Measurements from ENCODE around the gene NDUFA13.
A peak's percentile ranks its signal among the peaks of the same experiment; 100 is the strongest.

Gene NDUFA13

DNA sequence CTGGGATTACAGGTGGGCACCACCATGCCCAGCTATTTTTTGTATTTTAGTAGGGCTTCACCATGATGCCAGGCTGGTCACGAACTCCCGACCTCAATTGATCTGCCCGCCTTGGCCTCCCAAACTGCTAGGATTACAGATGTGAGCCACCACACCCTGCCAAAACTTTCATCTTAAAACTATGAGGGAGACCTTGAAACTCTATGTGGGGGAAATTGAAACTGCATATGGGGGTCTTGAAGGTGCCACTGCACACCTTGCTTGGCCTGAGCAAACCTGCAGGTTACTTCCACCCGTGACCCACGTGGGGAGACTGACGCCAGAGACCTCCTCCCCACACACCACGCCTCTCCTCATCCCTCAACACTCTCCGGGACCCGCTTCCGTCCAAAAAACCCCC, 37.6 kb downstream of the NDUFA13 start:
- Histone ChIP-seq H3K4me2 (ENCODE audit: low read length) (no peak overlapping the region), H3K27ac (ENCODE audit: low read depth, low read length) (no peak overlapping the region), H2AFZ (ENCODE audit: insufficient read depth, low read length, poor library complexity) (no peak overlapping the region), H3K79me2 (ENCODE audit: control insufficient read depth, insufficient read depth, low read length, poor library complexity) (no peaks in the 10 kb centered on the region), H3K36me3 (ENCODE audit: control insufficient read depth in 1 of 2, insufficient read depth in 2 of 2, low read length in 2 of 2) (no peaks in the 10 kb centered on the region), H3K9ac (ENCODE audit: low read length) (no peak overlapping the region), H4K91ac (ENCODE audit: low read depth, low read length) (no peak overlapping the region), H3K27me3 (ENCODE audit: insufficient read depth, low read length) (no peaks in the 10 kb centered on the region), H3K23ac (ENCODE audit: low read length) (no peak overlapping the region), H4K12ac (ENCODE audit: low read depth, low read length) (no peak overlapping the region), H4K8ac (ENCODE audit: low read depth, low read length) (no peak overlapping the region), H3K4me3 (ENCODE audit: low read depth, low read length) (peak overlapping the region; percentile 23), H3K18ac (ENCODE audit: low read length) (no peak overlapping the region), H3K4ac (ENCODE audit: low read depth, low read length) (no peak overlapping the region), H3K9me3 (ENCODE audit: insufficient read depth, low read depth, low read length) (peaks cover 2% of the 10 kb centered on the region), H3K4me1 (ENCODE audit: control insufficient read depth in 1 of 2, insufficient read depth in 2 of 2, low read length in 2 of 2) (peaks cover 6 to 10% of the 10 kb centered on the region in 2 experiments), H3K14ac (ENCODE audit: low read length) (no peak overlapping the region), H2BK120ac (ENCODE audit: insufficient read depth, low read length, poor library complexity) (no peak overlapping the region), H2BK5ac (ENCODE audit: low read depth, low read length, poor library complexity) (no peak overlapping the region), H2AK5ac (ENCODE audit: low read length) (no peak overlapping the region), H3K79me1 (ENCODE audit: low read length) (no peaks in the 10 kb centered on the region), H2BK12ac (ENCODE audit: low read length) (no peak overlapping the region)
- no CpG with 5 or more reads among the region's 10 CpGs for WGBS (ENCODE audit: extremely low coverage, insufficient coverage, insufficient read length)
- no peak for DNase-seq

DNA sequence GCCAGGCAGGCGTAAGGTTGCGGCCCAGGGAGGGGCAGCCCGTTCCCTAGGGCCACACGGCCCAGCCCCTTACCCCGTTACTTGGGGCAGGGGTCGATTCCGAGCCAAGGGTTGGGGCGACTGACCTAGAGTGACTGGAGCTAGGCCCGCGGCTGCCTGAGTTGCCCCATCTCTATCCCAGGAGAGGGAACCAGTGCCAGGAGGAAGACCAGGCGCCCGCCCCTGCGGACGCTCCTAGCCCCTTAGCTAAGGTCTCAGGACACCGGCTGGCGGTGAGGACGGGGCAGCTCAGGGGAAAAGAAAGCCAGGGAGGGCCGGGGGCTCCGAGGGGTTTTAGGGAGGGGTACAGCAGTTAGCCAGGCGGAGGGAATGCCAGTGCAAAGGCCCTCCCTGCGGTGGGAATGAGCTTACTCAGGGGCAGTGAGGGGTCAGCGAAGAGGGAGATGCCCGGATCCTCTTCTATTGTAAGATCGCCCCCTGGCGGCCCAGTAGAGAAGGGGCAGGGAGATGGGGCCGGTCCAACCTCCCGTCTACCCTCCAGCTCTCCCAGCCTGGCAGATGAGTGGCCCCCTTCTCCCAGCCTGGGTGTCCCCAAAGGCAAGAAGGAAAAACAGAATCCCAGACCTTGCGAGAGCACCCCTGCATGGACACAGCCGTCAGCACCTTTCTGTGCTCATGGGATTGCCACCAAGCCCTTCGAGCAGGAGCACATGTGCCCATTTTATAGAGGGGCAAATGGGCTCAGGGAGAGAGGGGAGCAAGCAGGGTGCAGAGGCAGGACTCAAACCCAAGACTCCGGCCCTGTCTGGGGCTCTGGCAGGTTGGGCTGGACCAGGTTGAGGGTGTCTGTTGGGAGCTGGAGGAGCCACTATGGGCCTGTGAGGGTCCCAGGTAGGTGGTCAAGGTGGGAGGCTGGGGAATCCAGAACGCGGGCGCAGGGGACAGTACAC, 38.3 kb downstream of the NDUFA13 start:
- H3K4me2 ChIP-seq (ENCODE audit: low read length): no peak overlapping the region
- H2AFZ ChIP-seq (ENCODE audit: insufficient read depth, low read length, poor library complexity): no peak overlapping the region
- no peak overlapping the region for H2BK12ac ChIP-seq (ENCODE audit: low read length)
- no peaks in the 10 kb centered on the region for H3K79me2 ChIP-seq (ENCODE audit: control insufficient read depth, insufficient read depth, low read length, poor library complexity)
- H3K36me3 ChIP-seq (ENCODE audit: control insufficient read depth in 1 of 2, insufficient read depth in 2 of 2, low read length in 2 of 2): no peaks in the 10 kb centered on the region
- H4K91ac ChIP-seq (ENCODE audit: low read depth, low read length): no peak overlapping the region
- H3K79me1 ChIP-seq (ENCODE audit: low read length): no peaks in the 10 kb centered on the region
- H3K27ac ChIP-seq (ENCODE audit: low read depth, low read length): no peak overlapping the region
- H3K4ac ChIP-seq (ENCODE audit: low read depth, low read length): no peak overlapping the region
- H3K9ac ChIP-seq (ENCODE audit: low read length): no peak overlapping the region
- no peak overlapping the region for H4K12ac ChIP-seq (ENCODE audit: low read depth, low read length)
- H3K14ac ChIP-seq (ENCODE audit: low read length): no peak overlapping the region
- H3K27me3 ChIP-seq (ENCODE audit: insufficient read depth, low read length): no peaks in the 10 kb centered on the region
- H4K8ac ChIP-seq (ENCODE audit: low read depth, low read length): no peak overlapping the region
- H3K4me3 ChIP-seq (ENCODE audit: low read depth, low read length): peak overlapping the region; percentile 23
- no CpG with 5 or more reads among the region's 34 CpGs for WGBS (ENCODE audit: extremely low coverage, insufficient coverage, insufficient read length)
- peaks cover 2% of the 10 kb centered on the region for H3K9me3 ChIP-seq (ENCODE audit: insufficient read depth, low read depth, low read length)
- H3K23ac ChIP-seq (ENCODE audit: low read length): no peak overlapping the region
- no peak overlapping the region for H2BK120ac ChIP-seq (ENCODE audit: insufficient read depth, low read length, poor library complexity)
- H3K4me1 ChIP-seq (ENCODE audit: control insufficient read depth in 1 of 2, insufficient read depth in 2 of 2, low read length in 2 of 2): peaks cover 6 to 10% of the 10 kb centered on the region in 2 experiments
- H2BK5ac ChIP-seq (ENCODE audit: low read depth, low read length, poor library complexity): no peak overlapping the region
- DNase-seq: peak in 1 of 2 donors; percentile 72
- H2AK5ac ChIP-seq (ENCODE audit: low read length): no peak overlapping the region
- no peak overlapping the region for H3K18ac ChIP-seq (ENCODE audit: low read length)

DNA sequence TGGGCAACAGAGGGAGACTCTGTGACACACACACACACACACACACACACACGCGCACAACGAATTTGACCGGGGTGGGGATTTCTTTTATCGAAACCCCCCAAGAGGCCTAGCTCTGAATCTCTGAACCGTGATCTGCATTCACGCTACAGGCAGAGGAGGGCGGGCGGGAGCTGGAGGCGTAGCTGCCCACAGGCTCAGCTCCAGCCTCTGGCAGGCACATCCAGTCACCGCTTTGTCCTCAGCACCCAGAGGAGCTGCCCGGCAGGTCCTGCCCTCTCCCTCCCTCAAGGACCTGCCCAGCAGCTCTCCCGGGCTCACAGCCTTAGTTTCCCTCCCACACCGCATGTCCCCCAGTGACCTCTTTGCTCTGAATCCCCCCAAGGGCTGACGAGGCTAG, 42.0 kb downstream of the NDUFA13 start:
- Histone ChIP-seq H4K91ac (ENCODE audit: low read depth, low read length) (no peak overlapping the region), H4K12ac (ENCODE audit: low read depth, low read length) (no peak overlapping the region), H2BK120ac (ENCODE audit: insufficient read depth, low read length, poor library complexity) (no peak overlapping the region), H3K18ac (ENCODE audit: low read length) (no peak overlapping the region), H2BK12ac (ENCODE audit: low read length) (no peak overlapping the region), H3K79me2 (ENCODE audit: control insufficient read depth, insufficient read depth, low read length, poor library complexity) (no peaks in the 10 kb centered on the region), H3K27me3 (ENCODE audit: insufficient read depth, low read length) (no peaks in the 10 kb centered on the region), H3K4ac (ENCODE audit: low read depth, low read length) (no peak overlapping the region), H3K9me3 (ENCODE audit: insufficient read depth, low read depth, low read length) (no peaks in the 10 kb centered on the region), H4K8ac (ENCODE audit: low read depth, low read length) (no peak overlapping the region), H3K9ac (ENCODE audit: low read length) (no peak overlapping the region), H3K27ac (ENCODE audit: low read depth, low read length) (no peak overlapping the region), H3K36me3 (ENCODE audit: control insufficient read depth in 1 of 2, insufficient read depth in 2 of 2, low read length in 2 of 2) (no peaks in the 10 kb centered on the region), H2AK5ac (ENCODE audit: low read length) (no peak overlapping the region), H3K14ac (ENCODE audit: low read length) (no peak overlapping the region), H2AFZ (ENCODE audit: insufficient read depth, low read length, poor library complexity) (no peak overlapping the region), H3K4me2 (ENCODE audit: low read length) (no peak overlapping the region), H3K23ac (ENCODE audit: low read length) (no peak overlapping the region), H2BK5ac (ENCODE audit: low read depth, low read length, poor library complexity) (no peak overlapping the region), H3K79me1 (ENCODE audit: low read length) (no peaks in the 10 kb centered on the region), H3K4me1 (ENCODE audit: control insufficient read depth in 1 of 2, insufficient read depth in 2 of 2, low read length in 2 of 2) (no peaks in the 10 kb centered on the region), H3K4me3 (ENCODE audit: low read depth, low read length) (no peak overlapping the region)
- no CpG with 5 or more reads among the region's 15 CpGs for WGBS (ENCODE audit: extremely low coverage, insufficient coverage, insufficient read length)
- DNase-seq: no peak

DNA sequence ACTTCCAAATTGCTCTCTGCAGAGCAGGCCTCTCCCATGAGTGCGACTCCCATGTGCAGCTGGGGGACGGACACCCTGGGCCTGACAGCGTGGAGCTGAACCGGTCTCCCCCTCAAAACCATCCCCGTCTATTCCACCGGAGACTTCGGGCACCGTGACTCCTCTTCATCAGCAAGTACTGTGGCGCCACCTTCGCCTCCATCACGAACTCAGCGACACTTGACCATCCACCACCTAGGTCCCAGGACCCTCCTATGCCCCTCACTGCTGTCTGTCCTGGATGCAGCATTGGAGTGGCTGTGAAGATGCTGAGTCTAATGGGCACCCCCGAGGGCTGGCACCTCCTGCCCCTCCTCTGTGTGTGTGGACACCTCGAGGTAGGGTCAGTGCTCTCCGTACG, 42.6 kb downstream of the NDUFA13 start:
- Histone ChIP-seq H2AFZ (ENCODE audit: insufficient read depth, low read length, poor library complexity) (no peak overlapping the region), H2BK5ac (ENCODE audit: low read depth, low read length, poor library complexity) (no peak overlapping the region), H4K8ac (ENCODE audit: low read depth, low read length) (no peak overlapping the region), H2BK120ac (ENCODE audit: insufficient read depth, low read length, poor library complexity) (no peak overlapping the region), H3K4ac (ENCODE audit: low read depth, low read length) (no peak overlapping the region), H2AK5ac (ENCODE audit: low read length) (no peak overlapping the region), H4K12ac (ENCODE audit: low read depth, low read length) (peak overlapping the region; percentile 27), H3K79me2 (ENCODE audit: control insufficient read depth, insufficient read depth, low read length, poor library complexity) (no peaks in the 10 kb centered on the region), H3K79me1 (ENCODE audit: low read length) (no peaks in the 10 kb centered on the region), H4K91ac (ENCODE audit: low read depth, low read length) (no peak overlapping the region), H3K14ac (ENCODE audit: low read length) (no peak overlapping the region), H3K9me3 (ENCODE audit: insufficient read depth, low read depth, low read length) (no peaks in the 10 kb centered on the region), H3K23ac (ENCODE audit: low read length) (no peak overlapping the region), H3K36me3 (ENCODE audit: control insufficient read depth in 1 of 2, insufficient read depth in 2 of 2, low read length in 2 of 2) (no peaks in the 10 kb centered on the region), H3K27me3 (ENCODE audit: insufficient read depth, low read length) (no peaks in the 10 kb centered on the region), H3K18ac (ENCODE audit: low read length) (no peak overlapping the region), H3K27ac (ENCODE audit: low read depth, low read length) (no peak overlapping the region), H3K4me3 (ENCODE audit: low read depth, low read length) (no peak overlapping the region), H3K4me2 (ENCODE audit: low read length) (no peak overlapping the region), H2BK12ac (ENCODE audit: low read length) (no peak overlapping the region), H3K9ac (ENCODE audit: low read length) (no peak overlapping the region), H3K4me1 (ENCODE audit: control insufficient read depth in 1 of 2, insufficient read depth in 2 of 2, low read length in 2 of 2) (no peaks in the 10 kb centered on the region)
- DNase-seq: no peak
- WGBS (ENCODE audit: extremely low coverage, insufficient coverage, insufficient read length): no CpG with 5 or more reads among the region's 16 CpGs
